Measurements from ENCODE around the gene LRP1.
A peak's percentile ranks its signal among the peaks of the same experiment; 100 is the strongest.

Gene LRP1

GRCh38 chr12:57154804-57155434 is 26.6 kb downstream of the LRP1 start:
- DNase-seq (ENCODE audit: low spot score), result no peak

DNA sequence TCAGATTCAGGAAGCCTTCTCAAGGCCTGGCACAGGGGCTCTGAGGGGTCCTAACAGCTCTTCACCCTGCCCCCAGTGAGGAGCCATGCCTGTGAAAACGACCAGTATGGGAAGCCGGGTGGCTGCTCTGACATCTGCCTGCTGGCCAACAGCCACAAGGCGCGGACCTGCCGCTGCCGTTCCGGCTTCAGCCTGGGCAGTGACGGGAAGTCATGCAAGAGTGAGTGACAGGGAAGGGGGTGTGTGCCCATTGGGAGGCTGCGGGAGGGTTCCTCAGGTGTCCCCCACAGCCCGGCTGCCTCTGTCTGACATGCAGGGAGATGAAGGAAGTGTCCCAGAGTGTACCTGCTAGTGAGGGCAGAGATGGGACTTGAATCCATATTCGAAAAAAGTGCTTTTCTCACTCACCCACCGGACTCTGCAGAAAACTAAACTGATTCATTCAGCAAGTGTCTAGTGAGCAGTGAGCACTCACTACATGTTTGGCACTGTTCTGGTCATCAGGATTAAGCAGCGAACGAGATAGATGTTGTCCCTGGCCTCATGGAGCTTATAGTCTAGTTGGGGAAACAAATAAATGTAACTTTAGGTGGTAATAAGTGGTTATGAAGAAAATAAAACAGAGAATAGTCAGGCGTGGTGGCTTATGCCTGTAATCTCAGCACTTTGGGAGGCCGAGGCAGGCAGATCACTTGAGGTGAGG is 28.6 kb downstream of the LRP1 start:
- DNase-seq (ENCODE audit: low spot score), result no peak

DNA sequence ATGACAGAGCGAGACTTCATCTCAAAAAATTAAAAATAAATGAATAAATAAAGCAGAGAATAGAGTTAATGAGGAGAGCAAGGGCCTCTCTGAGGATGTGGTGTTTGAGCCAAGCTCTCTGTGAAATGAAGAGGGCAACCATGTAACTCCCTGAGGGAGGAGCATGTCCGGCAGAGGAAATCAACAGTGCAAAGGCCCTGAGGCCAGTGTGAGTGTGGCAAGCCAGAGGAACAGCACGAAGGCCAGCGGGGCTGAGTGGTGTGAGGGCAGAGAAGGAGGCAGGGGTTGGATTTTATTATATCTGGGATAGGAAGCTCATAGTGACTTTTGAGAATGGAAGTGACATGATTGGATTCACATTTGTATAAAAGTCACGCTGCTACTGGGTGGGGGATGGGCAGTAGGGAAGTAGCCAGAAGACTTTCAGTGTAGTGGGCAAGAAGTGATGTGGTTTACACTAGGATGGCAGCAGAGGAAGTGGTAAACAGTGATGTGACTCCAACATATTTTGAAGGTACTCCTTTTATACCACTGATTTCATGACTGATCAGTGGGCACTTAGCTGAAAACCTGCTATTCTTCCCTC is 29.4 kb downstream of the LRP1 start:
- DNase-seq (ENCODE audit: low spot score), result no peak

DNA sequence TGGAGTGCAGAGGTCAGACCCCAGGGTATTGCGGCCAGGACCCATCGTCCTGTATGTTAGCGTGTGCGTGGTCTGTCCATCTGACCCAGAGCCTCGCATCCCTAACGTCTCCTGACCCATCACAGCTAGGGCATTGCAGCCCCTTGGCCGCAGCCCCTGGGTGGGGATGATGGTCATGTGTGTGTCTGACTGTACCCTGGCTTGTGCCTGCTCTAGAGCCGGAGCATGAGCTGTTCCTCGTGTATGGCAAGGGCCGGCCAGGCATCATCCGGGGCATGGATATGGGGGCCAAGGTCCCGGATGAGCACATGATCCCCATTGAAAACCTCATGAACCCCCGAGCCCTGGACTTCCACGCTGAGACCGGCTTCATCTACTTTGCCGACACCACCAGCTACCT is 29.9 kb downstream of the LRP1 start:
- DNase-seq (ENCODE audit: low spot score), result no peak

DNA sequence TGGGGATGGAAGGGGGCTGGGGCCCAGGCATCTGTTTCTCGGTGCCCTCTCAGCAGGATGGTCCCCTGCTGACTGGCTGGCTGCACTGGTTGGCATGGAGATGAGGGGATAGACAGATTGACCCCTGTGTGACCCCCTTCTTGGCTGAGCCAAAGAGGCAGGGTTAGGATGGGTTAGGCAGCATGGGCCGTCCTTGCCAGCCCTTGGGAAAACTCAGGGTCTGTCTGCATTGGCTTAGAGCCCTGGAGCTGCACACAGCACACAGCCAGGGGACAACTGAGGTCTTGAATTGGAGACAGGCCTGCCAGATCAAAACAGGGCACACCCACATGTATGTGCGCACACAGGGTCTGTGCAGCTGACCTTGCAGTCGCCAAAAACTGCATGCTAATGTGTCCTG is 30.4 kb downstream of the LRP1 start:
- no peak for DNase-seq (ENCODE audit: low spot score)

- no peak for DNase-seq (ENCODE audit: low spot score)
These were observed 31.0 kb downstream of the LRP1 start for GRCh38 chr12:57159311-57159710.

GRCh38 chr12:57160040-57160439 is 31.8 kb downstream of the LRP1 start:
- DNase-seq (ENCODE audit: low spot score), result no peak

- DNase-seq (ENCODE audit: low spot score), result no peak
These were observed 32.5 kb downstream of the LRP1 start for GRCh38 chr12:57160741-57161140.

- no peak for DNase-seq (ENCODE audit: low spot score)
These were observed 33.2 kb downstream of the LRP1 start for GRCh38 chr12:57161491-57161890.

DNA sequence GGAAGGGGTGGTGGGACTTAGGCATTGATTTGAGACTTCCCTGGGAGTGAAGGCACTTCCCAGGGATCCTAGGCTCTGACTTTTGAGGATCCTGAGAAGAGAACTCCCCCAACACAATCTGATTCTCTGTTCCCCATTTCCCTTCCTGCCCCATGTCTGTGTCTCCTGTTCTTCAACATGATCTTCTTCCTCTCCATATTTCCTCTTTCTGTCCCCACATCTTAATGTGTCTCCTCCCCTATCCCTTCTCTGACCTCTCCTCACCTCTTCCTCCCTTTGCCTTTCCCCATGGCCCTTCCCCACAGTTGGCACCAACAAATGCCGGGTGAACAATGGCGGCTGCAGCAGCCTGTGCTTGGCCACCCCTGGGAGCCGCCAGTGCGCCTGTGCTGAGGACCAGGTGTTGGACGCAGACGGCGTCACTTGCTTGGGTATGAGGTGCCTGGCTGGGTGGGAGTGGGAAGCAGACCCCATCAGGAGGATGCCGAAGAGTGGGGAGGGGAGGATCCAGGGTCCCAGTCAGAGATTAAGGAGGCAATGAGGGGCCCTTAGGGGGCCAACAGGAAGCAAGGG is 34.4 kb downstream of the LRP1 start:
- DNase-seq (ENCODE audit: low spot score), result no peak

DNA sequence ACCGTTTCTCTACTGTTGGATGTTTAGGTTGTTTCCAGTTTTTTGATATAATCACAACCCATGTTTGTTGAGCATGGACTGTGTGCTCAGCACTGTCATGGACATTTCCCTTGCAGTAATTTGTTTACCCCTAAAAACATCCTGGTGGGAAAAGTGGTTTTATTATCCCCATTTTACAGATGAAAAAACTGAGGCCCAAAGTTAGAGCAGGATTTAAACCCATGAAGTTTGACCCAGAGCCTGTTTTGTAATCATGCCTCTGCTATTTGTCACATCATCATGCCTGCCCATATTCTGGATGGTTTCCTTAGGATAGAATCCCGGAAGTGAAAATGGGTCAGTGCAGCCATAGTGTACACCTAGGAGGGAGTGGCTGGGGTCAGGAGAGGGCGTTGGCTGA is 36.2 kb downstream of the LRP1 start:
- DNase-seq (ENCODE audit: low spot score), result no peak

DNA sequence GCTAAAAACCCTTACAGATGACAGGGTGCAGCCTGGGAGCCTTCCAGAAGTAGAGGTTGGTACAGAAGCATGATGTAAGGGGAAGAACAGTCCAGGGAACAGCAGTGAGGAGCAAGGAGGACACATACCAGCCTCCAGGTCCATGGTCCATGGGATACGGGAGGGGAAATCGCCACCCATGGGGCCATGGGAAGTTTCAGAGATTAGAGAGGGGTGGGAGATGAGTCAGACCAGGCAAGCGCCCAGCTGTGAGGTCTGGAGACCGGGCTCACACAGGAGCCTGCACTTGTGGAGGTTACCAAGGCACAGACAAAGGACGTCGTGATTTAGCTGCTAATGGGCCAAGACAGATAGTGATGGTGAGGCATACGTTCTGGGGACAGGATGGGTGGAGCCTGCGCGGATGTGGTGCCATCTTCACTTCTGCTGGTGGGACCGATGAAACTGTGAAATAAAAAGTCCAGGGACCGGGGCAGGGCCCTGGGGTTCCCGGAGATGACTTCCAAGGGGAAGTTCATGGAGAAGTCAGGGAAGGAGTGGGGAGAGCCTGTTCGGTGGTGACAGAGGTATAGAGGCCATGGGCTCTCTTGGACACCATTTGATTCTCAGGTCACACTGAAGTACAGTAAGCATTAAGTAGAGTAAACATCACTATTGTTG is 36.8 kb downstream of the LRP1 start:
- no peak for DNase-seq (ENCODE audit: low spot score)

DNA sequence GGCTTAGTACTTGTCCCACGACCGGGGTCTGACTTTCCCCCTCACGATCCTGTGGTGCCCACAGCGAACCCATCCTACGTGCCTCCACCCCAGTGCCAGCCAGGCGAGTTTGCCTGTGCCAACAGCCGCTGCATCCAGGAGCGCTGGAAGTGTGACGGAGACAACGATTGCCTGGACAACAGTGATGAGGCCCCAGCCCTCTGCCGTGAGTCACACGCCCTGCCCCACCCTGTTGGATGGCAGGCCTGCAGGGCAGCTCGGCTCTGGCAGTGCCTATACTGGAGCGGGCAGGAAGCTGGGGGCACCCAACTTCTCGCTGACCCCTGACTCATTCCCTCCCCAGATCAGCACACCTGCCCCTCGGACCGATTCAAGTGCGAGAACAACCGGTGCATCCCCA is 37.5 kb downstream of the LRP1 start:
- no peak for DNase-seq (ENCODE audit: low spot score)

- no peak for DNase-seq (ENCODE audit: low spot score)
These were observed 38.7 kb downstream of the LRP1 start for GRCh38 chr12:57166971-57167371.

DNA sequence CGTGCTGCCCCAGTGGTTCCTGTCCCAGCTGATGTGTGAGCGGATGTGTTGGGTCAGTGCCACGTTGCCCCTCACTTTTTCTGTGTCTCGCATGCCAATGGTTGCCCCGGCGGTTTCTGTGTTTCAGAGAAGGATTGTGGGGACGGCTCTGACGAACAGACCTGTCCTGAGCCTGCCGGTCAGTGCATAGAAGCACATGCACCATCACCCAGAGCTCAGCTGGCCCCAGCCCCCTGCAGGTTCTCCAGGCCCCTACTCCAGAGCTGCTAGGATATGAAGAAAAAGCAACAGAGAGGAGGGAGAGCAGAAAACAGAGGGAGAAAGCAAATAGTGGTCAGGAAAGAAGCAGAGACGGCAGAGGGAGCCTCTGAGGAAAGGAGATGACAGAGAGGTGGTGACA is 39.8 kb downstream of the LRP1 start:
- DNase-seq (ENCODE audit: low spot score), result no peak

- DNase-seq (ENCODE audit: low spot score), result no peak
These were observed 40.9 kb downstream of the LRP1 start for GRCh38 chr12:57169046-57169795.

DNA sequence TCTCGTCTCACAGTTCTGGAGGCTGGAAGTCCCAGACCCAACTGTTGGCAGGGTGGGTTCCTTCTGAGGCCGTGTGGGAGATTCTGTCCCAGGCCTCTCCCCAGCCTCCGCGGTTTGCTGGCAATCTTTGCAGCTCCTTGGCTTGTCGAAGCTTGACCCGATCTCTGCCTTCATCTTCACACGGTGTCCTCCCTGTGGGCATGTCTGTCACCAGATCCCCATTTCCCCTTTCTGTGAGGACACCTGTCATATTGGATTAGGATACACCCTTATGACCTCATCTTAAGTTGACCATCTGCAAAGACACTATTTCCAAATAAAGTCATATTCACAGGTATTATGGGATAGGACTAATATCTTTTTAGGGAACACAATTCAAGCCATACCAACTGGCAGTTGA is 41.7 kb downstream of the LRP1 start:
- no peak for DNase-seq (ENCODE audit: low spot score)

GRCh38 chr12:57170408-57170807 is 42.1 kb downstream of the LRP1 start:
- DNase-seq (ENCODE audit: low spot score), result no peak

GRCh38 chr12:57170927-57171326 is 42.6 kb downstream of the LRP1 start:
- no peak for DNase-seq (ENCODE audit: low spot score)

GRCh38 chr12:57171668-57172067 is 43.4 kb downstream of the LRP1 start:
- no peak for DNase-seq (ENCODE audit: low spot score)

GRCh38 chr12:57173089-57173488 is 44.8 kb downstream of the LRP1 start:
- peak; percentile 87 for DNase-seq (ENCODE audit: low spot score)

GRCh38 chr12:57173683-57174082 is 45.4 kb downstream of the LRP1 start:
- no peak for DNase-seq (ENCODE audit: low spot score)

Measured in HuH-7.5 (cell line).